HepG2 (cell line): Measurements from ENCODE around the gene AQP11. TPM values are rescaled to one million over a fixed set of nuclear protein-coding genes. Genes with fewer than 3 reads are reported as not detected.
A peak's percentile ranks its signal among the peaks of the same experiment; 100 is the strongest.
"Not testable (repeated sequence)": the region's sequence is repeated elsewhere in the genome, so short reads cannot be mapped to it uniquely, and the experiment has no call there.

Source experiments
- ATAC-seq: fragments of 200-7000 bp; cut with Tn5 transposase; 3 replicates; pipeline ENCODE4 v1.9.1; 2020; ENCODE audit warnings: mild to moderate bottlenecking, moderate library complexity
- BruUV-seq: library from RNA; stranded (reverse); fragments of 400-500 nt; replicated peaks from 2 replicates; lab custom pipeline; 2021; lab: Mats Ljungman, UMichigan
- CTCF ChIA-PET: fragments of 300-600 bp; formaldehyde crosslinking; extraction: SDS; loops from one replicate; lab custom pipeline; 2021; ENCODE audit warnings: low total read pairs, inconsistent platforms, low intra/inter-chr PET ratio; lab: Yijun Ruan, JAX
- POLR2A ChIA-PET: fragments of 350-600 bp; sonication (Branson Sonifier 250); formaldehyde crosslinking; loops from one replicate; lab custom pipeline; 2020; ENCODE audit warnings: antibody characterized with exemption, inconsistent platforms; lab: Yijun Ruan, JAX
- DNase-seq: peaks from one replicate; pipeline ENCODE4 v3.0.0-alpha.2; 2015; ENCODE audit warnings: low spot score
- FAIRE-seq: peaks from 3 replicates; lab custom pipeline; 2011; peaks lifted over from hg19 to GRCh38; lab: Jason Lieb, UNC
- H2AFZ ChIP-seq: one replicate; pipeline ENCODE4 v1.6.1; 2011; ENCODE audit warnings: low read length, inconsistent platforms
- H3K27ac ChIP-seq: fragments of 300-600 bp; 3 replicates; pipeline ENCODE4 v1.8.0; 2011; ENCODE audit warnings: mixed run types, mild to moderate bottlenecking, mixed read lengths, low read length, inconsistent platforms; ENCODE audit not compliant: insufficient read depth; ENCODE audit errors: extremely low read length
- H3K27me3 ChIP-seq, 2 experiments: fragments of 200-600 bp in 1 of 2; 2 replicates in 1 of 2; 3 replicates in 1 of 2; pipeline versions ENCODE4 v1.6.0 to v1.8.0; 2011; ENCODE audit warnings: low read length in 2 of 2, mild to moderate bottlenecking in 2 of 2, moderate library complexity in 2 of 2, inconsistent platforms in 1 of 2; ENCODE audit not compliant: insufficient read depth in 2 of 2, control insufficient read depth in 1 of 2
- H3K36me3 ChIP-seq, 2 experiments: fragments of 200-600 bp in 1 of 2; replicated peaks in 1 of 2; 2 replicates in 1 of 2; 3 replicates in 1 of 2; pipeline versions ENCODE4 v1.5.1 to v1.8.0; 2011; ENCODE audit warnings: low read length in 2 of 2, inconsistent platforms in 1 of 2; ENCODE audit not compliant: insufficient read depth in 2 of 2, control insufficient read depth in 1 of 2
- H3K4me1 ChIP-seq: 2 replicates; pipeline ENCODE4 v1.5.1; 2012; ENCODE audit warnings: low read length, inconsistent platforms; ENCODE audit not compliant: insufficient read depth
- H3K4me2 ChIP-seq: 2 replicates; pipeline ENCODE4 v1.6.0; 2011; ENCODE audit warnings: low read depth, low read length, inconsistent platforms
- H3K4me3 ChIP-seq, 3 experiments: fragments of 200-600 bp in 1 of 3; sonication (generic), shearing (Covaris generic) in 1 of 3; replicated peaks in 1 of 3; 2 replicates each; pipeline ENCODE4 v1.5.1; 2011 to 2016; ENCODE audit warnings: low read length in 3 of 3, inconsistent platforms in 2 of 3, low read depth in 2 of 3, mild to moderate bottlenecking in 2 of 3, control low read depth in 1 of 3, mixed read lengths in 1 of 3; ENCODE audit not compliant: insufficient read depth in 1 of 3
- H3K79me2 ChIP-seq: one replicate; pipeline ENCODE4 v1.6.1; 2011; ENCODE audit warnings: low read length, inconsistent platforms; ENCODE audit not compliant: insufficient read depth
- H3K9ac ChIP-seq: 2 replicates; pipeline ENCODE4 v1.6.0; 2011; ENCODE audit warnings: mild to moderate bottlenecking, low read depth, low read length, inconsistent platforms; ENCODE audit not compliant: insufficient read depth
- H3K9me3 ChIP-seq: 2 replicates; pipeline ENCODE4 v1.5.1; 2012; ENCODE audit warnings: mild to moderate bottlenecking, low read length
- H4K20me1 ChIP-seq: 2 replicates; pipeline ENCODE4 v1.6.0; 2011; ENCODE audit warnings: inconsistent platforms, mild to moderate bottlenecking, low read length, moderate library complexity; ENCODE audit not compliant: insufficient read depth
- RCOR2 ChIP-seq: IDR thresholded peaks from 2 replicates; pipeline ENCODE4 v1.6.1; 2016; ENCODE audit warnings: missing biosample characterization, missing genetic modification reagents
- SP2 ChIP-seq: sonication (generic); formaldehyde crosslinking; IDR thresholded peaks from 2 replicates; pipeline ENCODE4 v1.5.1; 2020; ENCODE audit warnings: mild to moderate bottlenecking, missing genetic modification reagents
- SPEN ChIP-seq: sonication (generic); formaldehyde crosslinking; IDR thresholded peaks from 2 replicates; pipeline ENCODE4 v1.5.1; 2020; ENCODE audit warnings: low read depth, mild to moderate bottlenecking, missing genetic modification reagents
- ZFP36 ChIP-seq: fragments of 150-350 bp; IDR thresholded peaks from 2 replicates; pipeline ENCODE4 v1.6.1; 2018; ENCODE audit warnings: borderline replicate concordance, low read length, low read depth; ENCODE audit not compliant: partially characterized antibody
- ZNF720 ChIP-seq: sonication (generic); formaldehyde crosslinking; IDR thresholded peaks from 2 replicates; pipeline ENCODE4 v1.4.0; 2020; ENCODE audit warnings: missing genetic modification reagents
- ZNF775 ChIP-seq: sonication (generic); formaldehyde crosslinking; IDR thresholded peaks from 2 replicates; pipeline ENCODE4 v1.4.0; 2020; ENCODE audit warnings: missing genetic modification reagents, mild to moderate bottlenecking, moderate library complexity, borderline replicate concordance
- ZNF780A ChIP-seq: sonication (generic); formaldehyde crosslinking; IDR thresholded peaks from 2 replicates; pipeline ENCODE4 v1.8.0; 2022; ENCODE audit warnings: mild to moderate bottlenecking, missing genetic modification reagents, moderate library complexity
- WGBS: methylation state at CpG from one replicate; pipeline ENCODE4 v1.1.6; 2017; ENCODE audit warnings: low lambda C conversion rate; 5-methylcytosine and 5-hydroxymethylcytosine counted together
- in situ Hi-C: cut with HindIII; loops from 2 replicates; pipeline ENCODE4 v1.10.0; 2017; ENCODE audit warnings: low pct_unique_long_range_greater_than_20kb; ENCODE audit not compliant: extremely low pct_ligation_motif_present
- intact Hi-C: fragments of 100-400 bp; cut with micrococcal nuclease; formaldehyde crosslinking; loops from one replicate; pipeline ENCODE4 v1.10.0; 2022; ENCODE audit not compliant: unreplicated experiment
- polyA plus RNA-seq, 8 experiments: library from polyadenylated mRNA; depleted of rRNA in 3 of 8; stranded (reverse) in 7 of 8; unstranded in 1 of 8; fragments of >200 nt; fragmentation: Illumina TruSeq in 4 of 8; extraction: Trizol in 4 of 8; gene quantifications; 2 replicates each; pipeline versions ENCODE4 v1.2.1 to v1.2.3, GENCODE V29; 2011 to 2016; ENCODE audit warnings: low read depth in 4 of 8, missing spikeins in 1 of 8, mixed read lengths in 1 of 8; ENCODE audit not compliant: insufficient read depth in 1 of 8
- total RNA-seq, 5 experiments: library from RNA; depleted of rRNA; stranded (reverse); fragments of >200 nt; fragmentation: Illumina TruSeq; extraction: Trizol; gene quantifications; 2 replicates each; pipeline ENCODE4 v1.2.3, GENCODE V29; 2016; ENCODE audit warnings: low read depth in 1 of 5
- TF ChIP-seq, protein P1 (sequence below): sonication (generic); formaldehyde crosslinking; IDR thresholded peaks from 2 replicates; pipeline ENCODE4 v1.4.0; 2020; ENCODE audit warnings: missing genetic modification reagents

AQP11 gene
- total and polyA plus RNA-seq, 2 of the 13 experiments (the other 11 are each of a cell fraction or from before 2014, with no cell fraction given): 10.4 to 15.3 TPM

DNA sequence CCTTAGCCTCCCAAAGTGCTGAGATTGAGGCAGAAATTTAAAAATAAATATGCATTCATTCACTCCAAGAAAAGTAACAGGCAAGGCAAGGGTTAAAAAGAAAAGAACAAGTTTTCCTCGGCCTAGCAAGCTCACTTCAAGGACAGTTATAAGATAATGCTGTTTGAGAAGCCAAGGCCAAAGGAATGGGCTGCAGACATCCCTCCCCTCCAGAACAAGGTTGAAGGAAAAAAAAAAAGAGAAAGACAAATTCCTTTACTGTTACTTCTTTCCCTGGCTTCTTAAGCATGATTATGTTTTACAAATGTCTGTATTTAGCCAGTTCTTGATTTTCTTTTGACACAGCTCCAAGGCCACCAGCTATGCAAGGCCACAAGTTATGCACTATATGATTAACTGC, 18.9 kb upstream of the AQP11 start:
- H3K27me3 ChIP-seq, ATAC-seq, in situ Hi-C loops, POLR2A ChIA-PET, H3K4me3 ChIP-seq, BruUV-seq, H4K20me1 ChIP-seq, H3K27ac ChIP-seq, H3K4me2 ChIP-seq, intact Hi-C loops, H3K9ac ChIP-seq, H3K79me2 ChIP-seq, CTCF ChIA-PET, H3K36me3 ChIP-seq, H2AFZ ChIP-seq, FAIRE-seq, DNase-seq, H3K4me1 ChIP-seq, H3K9me3 ChIP-seq: not testable (repeated sequence)
- WGBS: 25% methylated on average over 1 of the region's 1 CpG

DNA sequence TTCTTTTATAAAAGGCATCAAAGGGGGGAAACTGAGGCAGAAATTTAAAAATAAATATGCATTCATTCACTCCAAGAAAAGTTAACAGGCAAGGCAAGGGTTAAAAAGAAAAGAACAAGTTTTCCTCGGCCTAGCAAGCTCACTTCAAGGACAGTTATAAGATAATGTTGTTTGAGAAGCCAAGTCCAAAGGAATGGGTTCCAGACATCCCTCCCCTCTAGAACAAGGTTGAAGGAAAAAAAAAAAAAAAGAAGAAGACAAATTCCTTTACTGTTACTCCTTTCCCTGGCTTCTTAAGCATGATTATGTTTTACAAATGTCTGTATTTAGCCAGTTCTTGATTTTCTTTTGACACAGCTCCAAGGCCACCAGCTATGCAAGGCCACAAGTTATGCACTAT, 14.3 kb upstream of the AQP11 start:
- DNase-seq, H3K4me1 ChIP-seq, H3K27me3 ChIP-seq, H3K4me3 ChIP-seq, H3K36me3 ChIP-seq, H3K27ac ChIP-seq, in situ Hi-C loops, CTCF ChIA-PET, H3K9me3 ChIP-seq, intact Hi-C loops, ATAC-seq, POLR2A ChIA-PET, FAIRE-seq, H3K4me2 ChIP-seq, BruUV-seq, H2AFZ ChIP-seq, H3K79me2 ChIP-seq, H4K20me1 ChIP-seq, H3K9ac ChIP-seq: not testable (repeated sequence)
- 8% methylated on average over 1 of the region's 1 CpG for WGBS

DNA sequence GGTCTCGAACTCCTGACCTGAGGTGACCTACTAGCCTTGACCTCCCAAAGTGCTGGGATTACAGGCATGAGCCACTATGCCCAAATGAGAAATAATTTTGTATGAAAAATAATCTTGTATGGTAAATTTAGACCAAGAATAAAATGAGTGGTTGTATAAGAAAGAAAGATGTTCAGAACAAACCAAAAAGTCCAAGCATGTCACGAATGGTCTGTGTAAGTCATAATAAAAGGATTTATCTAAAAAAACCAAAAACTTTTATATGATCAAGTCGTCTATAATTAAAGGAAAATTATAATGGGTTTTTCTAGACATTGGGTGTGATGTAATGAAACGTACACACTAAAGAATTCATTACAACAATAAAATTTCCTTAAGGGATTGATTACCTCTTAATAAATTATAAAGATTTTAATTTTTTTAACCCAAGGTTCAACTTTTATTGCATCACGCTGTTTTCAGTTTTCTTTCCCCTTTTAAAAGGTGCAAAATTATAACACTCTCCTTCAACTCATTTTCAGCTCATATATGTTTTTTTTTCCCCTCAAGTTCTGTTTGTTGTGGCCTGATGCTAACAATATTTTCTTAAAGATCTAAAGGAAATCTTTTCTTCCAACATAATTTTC, 8.9 kb upstream of the AQP11 start:
- Histone ChIP-seq H3K9me3 (peaks cover 29% of the 10 kb centered on the region), H4K20me1 (no peaks in the 10 kb centered on the region), H3K9ac (no peak overlapping the region), H3K4me3 (no peak overlapping the region), H3K79me2 (no peaks in the 10 kb centered on the region), H2AFZ (no peak overlapping the region), H3K4me2 (no peak overlapping the region), H3K27me3 (no peaks in the 10 kb centered on the region), H3K4me1 (no peaks in the 10 kb centered on the region), H3K36me3 (no peaks in the 10 kb centered on the region), H3K27ac (no peak overlapping the region)
- no peak for DNase-seq
- POLR2A ChIA-PET: no interaction called here
- CTCF ChIA-PET: no interaction called here
- in situ Hi-C loops (no loop called here), intact Hi-C loops (no loop called here)
- no peak for FAIRE-seq
- 65% methylated on average over 5 of the region's 5 CpGs for WGBS
- BruUV-seq: no TSS peak
- ATAC-seq: no peak
- TF ChIP-seq ZNF780A (CRISPR knock-in tag) (no peak), RCOR2 (CRISPR knock-in tag) (no peak), ZNF720 (no peak), ZFP36 (peak; percentile 93), ZNF775 (no peak), SPEN (CRISPR knock-in tag) (no peak), SP2 (CRISPR knock-in tag) (no peak)
- TF ChIP-seq, protein P1, sequence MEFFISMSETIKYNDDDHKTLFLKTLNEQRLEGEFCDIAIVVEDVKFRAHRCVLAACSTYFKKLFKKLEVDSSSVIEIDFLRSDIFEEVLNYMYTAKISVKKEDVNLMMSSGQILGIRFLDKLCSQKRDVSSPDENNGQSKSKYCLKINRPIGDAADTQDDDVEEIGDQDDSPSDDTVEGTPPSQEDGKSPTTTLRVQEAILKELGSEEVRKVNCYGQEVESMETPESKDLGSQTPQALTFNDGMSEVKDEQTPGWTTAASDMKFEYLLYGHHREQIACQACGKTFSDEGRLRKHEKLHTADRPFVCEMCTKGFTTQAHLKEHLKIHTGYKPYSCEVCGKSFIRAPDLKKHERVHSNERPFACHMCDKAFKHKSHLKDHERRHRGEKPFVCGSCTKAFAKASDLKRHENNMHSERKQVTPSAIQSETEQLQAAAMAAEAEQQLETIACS (CRISPR knock-in tag): no peak
